Measurements from ENCODE around the gene CARD10. TPM values are rescaled to one million over a fixed set of nuclear protein-coding genes. Genes with fewer than 3 reads are reported as not detected.

The CARD10 gene
- total RNA-seq, 1 donor from 2014 or later, result 31.6 TPM

DNA sequence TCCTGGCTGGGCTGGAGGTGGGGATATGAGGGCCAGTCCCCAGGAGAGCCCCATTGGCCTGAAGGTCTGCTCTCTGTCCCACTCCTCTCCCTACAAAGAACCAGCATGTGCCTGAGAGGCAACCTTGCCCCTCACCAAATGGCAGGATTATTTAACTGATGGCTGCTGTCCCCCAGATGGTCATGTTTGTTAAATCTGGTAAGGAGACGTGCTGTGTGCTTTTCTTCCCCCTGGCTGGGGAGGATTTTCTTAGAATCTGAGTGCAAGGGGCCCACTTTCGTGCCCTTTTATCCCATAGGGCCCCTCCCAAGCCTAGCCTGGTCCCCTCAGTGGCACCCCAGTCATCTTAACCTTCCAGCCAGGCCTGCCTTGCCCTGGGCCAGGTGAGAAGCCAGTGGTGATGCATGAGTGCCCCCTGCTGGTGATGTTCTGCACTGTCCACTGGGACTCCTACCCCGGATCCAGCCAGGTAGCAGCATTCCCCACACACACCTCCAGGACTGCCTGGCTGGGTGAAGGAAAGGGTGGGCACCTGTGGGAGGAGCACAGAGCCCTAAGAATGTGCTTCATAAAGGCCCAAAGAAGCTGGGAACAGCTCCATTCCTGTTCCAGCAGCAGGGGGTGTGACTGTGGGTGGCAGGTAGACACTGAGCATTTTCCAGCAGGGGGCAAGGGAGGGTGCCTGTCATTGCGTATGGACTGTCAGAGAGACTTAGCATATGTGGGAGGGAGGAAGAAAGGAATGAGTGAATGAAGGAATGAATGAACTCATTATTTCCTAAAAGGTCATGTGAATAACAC, 61.9 kb downstream of the CARD10 start:
- peak; percentile 83 for DNase-seq (ENCODE audit: low spot score)
- intact Hi-C loops (cut with DNase I), result loop anchor here (5.0 kb wide), 1 partner anchor 140 kb away; no protein-coding TSS in a partner anchor
- ATAC-seq, result peak; percentile 85

- ATAC-seq (no peak), DNase-seq (ENCODE audit: low spot score) (no peak)
- intact Hi-C loops (cut with DNase I), result loop anchor here (5.0 kb wide), 1 partner anchor 139 kb away; no protein-coding TSS in a partner anchor
These were observed 62.9 kb downstream of the CARD10 start for GRCh38 chr22:37456346-37456745.

DNA sequence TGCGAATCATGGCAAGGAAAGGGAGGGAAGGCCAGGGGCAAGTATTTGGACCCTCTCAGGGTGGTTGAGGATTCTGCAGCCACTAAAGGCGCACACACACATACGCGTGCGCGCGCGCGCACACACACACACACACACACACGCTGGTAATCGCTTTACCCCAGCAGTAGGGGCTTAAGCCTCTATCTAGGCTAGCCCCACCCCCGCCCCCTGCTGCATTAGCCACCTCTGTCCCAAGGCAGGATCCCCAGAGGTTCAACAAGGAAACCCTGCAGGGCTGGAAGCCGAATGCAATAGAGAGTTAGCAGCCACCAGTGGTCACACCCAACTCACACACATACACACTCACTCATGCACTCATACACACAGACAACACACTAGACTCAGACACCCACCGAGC, 63.3 kb downstream of the CARD10 start:
- intact Hi-C loops (cut with DNase I), result loop anchor here (5.0 kb wide), 1 partner anchor 139 kb away; no protein-coding TSS in a partner anchor
- ATAC-seq (no peak), DNase-seq (ENCODE audit: low spot score) (no peak)

DNA sequence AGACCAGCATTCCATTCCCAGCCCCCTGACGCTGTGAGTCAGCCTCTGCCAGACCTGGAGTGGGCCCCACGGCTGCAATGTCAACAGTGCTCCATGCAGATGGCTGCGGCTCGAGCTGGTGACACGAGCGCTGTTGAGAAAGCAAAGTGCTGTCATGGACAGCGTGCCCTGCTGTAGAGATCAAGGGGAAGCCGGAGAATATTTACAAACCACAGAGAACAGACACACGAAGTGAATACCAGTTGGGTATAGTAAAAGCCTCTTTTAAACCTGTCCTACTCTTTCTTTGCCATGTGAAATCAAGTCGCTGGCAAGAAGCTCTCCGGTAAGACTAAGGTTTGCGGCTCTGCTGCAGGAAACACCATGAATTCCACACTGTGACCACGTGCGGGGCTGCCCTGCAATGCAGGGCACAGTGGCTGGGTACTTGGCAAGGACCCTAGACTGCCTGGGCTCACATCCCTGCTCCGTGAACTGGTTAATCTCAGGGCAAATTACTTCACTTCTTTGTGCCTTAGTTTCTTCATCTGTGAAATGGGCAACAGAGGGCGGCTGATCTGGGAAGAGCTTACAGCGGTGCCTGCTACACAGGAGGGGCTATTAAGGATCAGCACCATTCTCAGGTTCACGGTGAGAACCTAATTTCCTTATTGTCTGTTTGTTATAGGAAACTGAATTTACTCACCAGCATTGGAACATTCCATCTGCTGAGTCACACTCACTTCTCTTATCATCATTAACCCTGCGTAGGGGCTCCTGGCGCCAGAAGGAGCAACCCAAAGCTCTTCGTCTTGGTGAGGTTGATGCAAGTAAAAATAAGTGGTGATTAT, 64.1 kb downstream of the CARD10 start:
- no peak for ATAC-seq
- intact Hi-C loops (cut with DNase I), result loop anchor here (5.0 kb wide), 1 partner anchor 138 kb away; no protein-coding TSS in a partner anchor
- DNase-seq (ENCODE audit: low spot score), result no peak

GRCh38 chr22:37453696-37454095, 65.5 kb downstream of the CARD10 start:
- intact Hi-C loops (cut with DNase I), result no loop called here
- ATAC-seq (no peak), DNase-seq (ENCODE audit: low spot score) (no peak)

GRCh38 chr22:37451218-37451617, 68.0 kb downstream of the CARD10 start:
- DNase-seq (ENCODE audit: low spot score) (no peak), ATAC-seq (no peak)
- intact Hi-C loops (cut with DNase I), result no loop called here

DNA sequence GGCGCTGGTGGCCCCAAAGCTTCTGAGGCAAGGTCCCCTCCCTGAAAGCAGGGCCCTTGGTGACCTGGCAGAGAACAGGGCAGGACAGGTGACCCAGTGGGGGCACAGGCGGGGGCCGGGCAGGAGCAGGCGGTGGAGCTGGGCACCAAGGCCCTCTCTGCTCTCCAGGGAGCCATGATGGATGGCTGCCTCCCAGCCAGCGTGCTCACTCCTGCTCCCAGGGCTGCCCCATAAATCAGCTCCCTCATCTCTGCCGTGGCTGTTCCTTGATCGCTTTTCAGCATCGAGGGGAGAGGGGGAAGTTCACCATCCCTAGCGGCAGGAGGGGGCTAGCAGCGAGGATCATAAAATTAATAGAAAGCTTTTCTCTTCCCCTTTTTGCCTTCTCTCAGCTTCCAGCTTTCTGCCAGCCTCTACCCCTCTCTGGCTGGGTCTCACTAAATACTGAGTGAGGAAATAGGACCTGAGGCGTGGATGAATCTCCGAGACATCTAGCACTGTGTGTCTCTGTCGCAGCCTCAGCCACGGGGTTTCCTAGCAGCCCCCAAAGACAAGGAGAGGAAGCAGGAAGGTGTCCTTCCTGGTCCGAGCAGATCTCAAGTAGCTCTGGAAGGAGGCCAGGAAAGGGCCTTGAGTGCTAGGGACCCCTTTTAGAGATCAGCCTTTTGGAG, 69.7 kb downstream of the CARD10 start:
- DNase-seq (ENCODE audit: low spot score), result no peak
- ATAC-seq, result no peak
- intact Hi-C loops (cut with DNase I), result no loop called here

GRCh38 chr22:37448516-37449127, 70.6 kb downstream of the CARD10 start:
- intact Hi-C loops (cut with DNase I), result no loop called here
- DNase-seq (ENCODE audit: low spot score) (no peak), ATAC-seq (no peak)

- ATAC-seq, result no peak
- DNase-seq (ENCODE audit: low spot score), result no peak
- intact Hi-C loops (cut with DNase I), result no loop called here
These were observed 73.7 kb downstream of the CARD10 start for GRCh38 chr22:37445501-37445900.

GRCh38 chr22:37443977-37444376, 75.2 kb downstream of the CARD10 start:
- no peak for ATAC-seq
- intact Hi-C loops (cut with DNase I), result no loop called here
- no peak for DNase-seq (ENCODE audit: low spot score)

DNA sequence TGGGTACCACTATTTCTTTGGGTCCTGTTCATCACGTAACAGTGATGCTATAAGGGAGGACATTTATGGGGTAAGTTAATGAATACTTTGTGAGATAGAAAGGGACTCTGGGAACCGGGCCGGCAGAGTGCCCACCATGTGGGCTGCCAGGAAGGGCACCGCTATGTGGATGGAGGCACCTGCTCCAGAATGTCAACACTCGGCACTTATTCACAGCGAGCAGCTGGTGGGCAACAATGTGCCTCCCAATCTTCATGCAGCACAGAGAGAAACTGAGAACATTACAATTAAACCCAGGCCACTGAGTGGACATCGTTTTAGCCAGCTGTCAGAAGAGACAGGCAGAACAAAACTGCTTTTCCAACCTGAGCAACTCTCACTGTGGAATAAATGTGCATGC, 76.1 kb downstream of the CARD10 start:
- DNase-seq (ENCODE audit: low spot score), result no peak
- ATAC-seq, result no peak
- intact Hi-C loops (cut with DNase I), result no loop called here

- intact Hi-C loops (cut with DNase I), result no loop called here
- DNase-seq (ENCODE audit: low spot score) (no peak), ATAC-seq (no peak)
These were observed 76.7 kb downstream of the CARD10 start for GRCh38 chr22:37442537-37442936.

DNA sequence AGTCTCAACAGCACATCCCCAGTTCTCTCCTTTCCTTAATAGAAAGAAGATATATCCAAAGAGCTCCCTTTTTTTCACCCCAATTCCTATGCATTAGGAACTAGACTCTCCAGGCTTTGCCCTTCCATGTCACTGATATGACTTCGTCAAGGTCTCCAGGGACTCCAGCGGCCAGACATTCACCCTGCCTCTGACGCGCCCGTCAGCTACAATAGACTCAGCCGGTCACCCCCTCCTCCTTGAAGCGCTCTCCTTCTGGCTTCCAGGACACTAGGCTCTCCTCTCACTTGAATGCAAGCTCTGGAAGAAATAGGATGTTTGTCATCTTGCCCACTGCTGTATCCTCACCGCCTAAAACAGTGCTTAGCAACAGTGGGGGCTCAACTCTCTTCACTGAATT, 77.1 kb downstream of the CARD10 start:
- intact Hi-C loops (cut with DNase I), result no loop called here
- no peak for ATAC-seq
- DNase-seq (ENCODE audit: low spot score), result no peak

- DNase-seq (ENCODE audit: low spot score) (no peak), ATAC-seq (no peak)
- intact Hi-C loops (cut with DNase I), result no loop called here
These were observed 78.3 kb downstream of the CARD10 start for GRCh38 chr22:37440875-37441274.

Other genes starting within 250 kb of the CARD10 start
- gene CYTH4, start 236.9 kb downstream of the CARD10 start, total RNA-seq, result 40.0 TPM
- 5.9 TPM for gene ELFN2, start 91.9 kb downstream of the CARD10 start, total RNA-seq
- 22.3 TPM for gene MFNG, start 33.0 kb downstream of the CARD10 start, total RNA-seq
- gene CDC42EP1, start 41.1 kb upstream of the CARD10 start, total RNA-seq, result 83.1 TPM
- not detected for gene LGALS2, start 60.7 kb upstream of the CARD10 start, total RNA-seq
- 71.2 TPM for gene GGA1, start 89.4 kb upstream of the CARD10 start, total RNA-seq
- 10.3 TPM for gene SH3BP1, start 120.3 kb upstream of the CARD10 start, total RNA-seq
- 10.0 TPM for gene PDXP, start 139.3 kb upstream of the CARD10 start, total RNA-seq
- gene LGALS1, start 156.2 kb upstream of the CARD10 start, total RNA-seq, result 1,269 TPM
- gene NOL12, start 166.9 kb upstream of the CARD10 start, total RNA-seq, result 21.2 TPM
- 84.0 TPM for gene TRIOBP, start 177.6 kb upstream of the CARD10 start, total RNA-seq

All from sciatic nerve (tissue), 2 donors.